ENCODE measurements around the gene TSPAN13.

TSPAN13 gene

DNA sequence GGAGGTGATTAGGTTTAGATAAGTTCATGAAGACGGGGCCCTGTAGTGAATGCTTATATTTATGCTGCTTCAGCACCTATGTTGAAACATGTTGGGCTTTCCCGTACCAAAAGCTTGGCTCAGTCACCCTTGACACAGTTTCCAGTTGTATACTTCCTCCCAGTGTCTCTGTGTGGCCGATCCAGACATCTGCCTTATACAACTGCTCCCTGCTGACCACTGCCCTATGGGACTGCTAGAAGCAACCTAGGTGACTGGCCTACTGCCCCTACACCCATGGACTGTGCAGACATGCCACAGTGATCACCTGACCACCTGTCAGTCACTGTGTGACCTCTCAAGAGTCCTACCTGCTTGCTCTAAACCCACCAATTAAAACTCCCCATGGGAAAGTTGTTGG is 22.6 kb upstream of the TSPAN13 start:
- no peaks in the 10 kb centered on the region for H3K4me1 Mint-ChIP-seq (ENCODE audit: low read depth)
- no peak overlapping the region for H3K4me3 Mint-ChIP-seq
- H3K9me3 Mint-ChIP-seq: no peaks in the 10 kb centered on the region
- H3K27ac Mint-ChIP-seq: no peak overlapping the region
- H3K27me3 Mint-ChIP-seq: no peaks in the 10 kb centered on the region
- H3K36me3 Mint-ChIP-seq (ENCODE audit: low read depth): no peaks in the 10 kb centered on the region
- no peak for DNase-seq

DNA sequence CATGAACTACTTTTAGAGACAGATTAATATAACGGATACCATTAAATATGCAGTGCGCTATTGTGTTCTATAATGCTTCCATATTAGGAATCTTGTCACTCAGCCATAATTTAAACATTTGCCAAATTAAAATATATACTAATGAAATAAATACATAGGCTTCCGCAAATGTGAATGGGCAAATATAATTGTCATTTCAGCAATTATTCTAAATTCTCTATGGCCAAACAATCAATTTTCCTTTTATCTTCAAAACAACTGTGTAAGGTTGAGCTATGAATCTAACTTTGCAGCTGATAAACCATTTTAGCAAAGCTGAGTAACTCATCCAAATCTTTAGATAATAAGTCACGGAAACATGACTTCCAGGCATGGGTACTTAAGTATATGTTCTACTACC is 20.7 kb upstream of the TSPAN13 start:
- Mint-ChIP-seq H3K4me1 (ENCODE audit: low read depth) (no peaks in the 10 kb centered on the region), H3K4me3 (no peak overlapping the region), H3K36me3 (ENCODE audit: low read depth) (no peaks in the 10 kb centered on the region), H3K27ac (no peak overlapping the region), H3K27me3 (no peaks in the 10 kb centered on the region), H3K9me3 (no peaks in the 10 kb centered on the region)
- DNase-seq: no peak

DNA sequence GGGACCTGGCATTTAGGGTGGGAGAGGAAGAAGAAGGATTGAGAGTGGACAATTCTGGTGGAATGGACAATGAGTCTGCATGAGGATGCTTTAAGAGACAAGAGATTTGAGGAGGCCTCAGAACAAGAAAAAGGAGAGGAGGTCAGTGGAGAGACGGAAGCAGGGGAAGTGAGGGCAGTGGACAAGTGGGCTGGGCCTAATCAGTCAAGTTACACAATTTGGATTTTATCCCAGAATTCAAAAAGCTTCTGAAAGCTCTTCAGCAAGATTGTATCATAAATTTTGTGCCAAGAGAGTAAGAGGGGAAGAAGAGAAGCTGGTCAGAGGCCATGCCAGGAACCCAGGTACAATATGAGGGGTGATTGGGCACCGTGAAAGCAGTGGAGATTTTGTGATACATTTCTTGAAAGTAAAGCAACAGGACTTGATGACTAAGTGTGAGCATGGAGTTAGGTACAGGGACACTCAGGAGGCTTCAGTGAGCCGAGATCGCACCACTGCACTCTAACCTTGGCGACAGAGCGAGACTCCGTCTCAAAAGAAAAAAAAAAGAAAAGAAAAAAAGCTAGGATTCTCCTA is 19.3 kb upstream of the TSPAN13 start:
- no peaks in the 10 kb centered on the region for H3K36me3 Mint-ChIP-seq (ENCODE audit: low read depth)
- no peaks in the 10 kb centered on the region for H3K27me3 Mint-ChIP-seq
- H3K9me3 Mint-ChIP-seq: no peaks in the 10 kb centered on the region
- DNase-seq: no peak
- no peak overlapping the region for H3K4me3 Mint-ChIP-seq
- no peak overlapping the region for H3K27ac Mint-ChIP-seq
- H3K4me1 Mint-ChIP-seq (ENCODE audit: low read depth): no peaks in the 10 kb centered on the region

GRCh38 chr7:16735020-16735419 is 18.5 kb upstream of the TSPAN13 start:
- Mint-ChIP-seq H3K4me3 (no peak overlapping the region), H3K27ac (no peak overlapping the region), H3K9me3 (no peaks in the 10 kb centered on the region)

DNA sequence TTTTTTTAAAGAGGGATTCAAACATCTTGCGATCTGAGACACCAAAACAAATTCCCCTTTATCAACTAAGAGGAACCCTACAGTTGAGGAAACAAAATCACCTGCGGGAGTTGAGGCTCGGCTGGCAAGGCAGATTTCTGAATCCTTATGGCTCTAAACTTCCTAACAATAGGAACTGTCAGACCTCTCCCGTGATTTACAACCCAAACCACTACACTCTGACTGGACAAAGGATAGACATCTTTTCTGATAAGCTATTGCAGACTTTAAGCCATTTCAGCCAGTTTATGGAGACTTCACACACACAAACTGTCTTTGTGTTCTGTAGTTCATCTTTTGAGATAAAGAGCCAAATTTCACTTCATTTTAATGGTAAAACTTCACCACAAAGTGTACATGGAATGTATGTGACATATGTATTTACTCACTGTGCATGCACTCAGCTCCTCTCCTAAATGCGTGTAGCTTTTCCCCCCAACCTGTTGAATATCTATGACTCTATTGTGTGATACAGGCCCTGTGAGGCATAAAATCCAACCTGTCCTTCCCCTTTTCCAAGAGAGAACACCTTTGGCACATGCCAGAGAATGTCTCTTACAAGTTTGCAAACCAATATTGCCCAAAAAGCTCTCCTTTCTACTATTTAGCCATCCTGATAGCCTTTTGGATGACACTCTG is 15.4 kb upstream of the TSPAN13 start:
- Mint-ChIP-seq H3K27me3 (no peaks in the 10 kb centered on the region), H3K9me3 (no peaks in the 10 kb centered on the region), H3K36me3 (ENCODE audit: low read depth) (no peaks in the 10 kb centered on the region), H3K4me1 (ENCODE audit: low read depth) (peaks cover 10% of the 10 kb centered on the region), H3K27ac (no peak overlapping the region), H3K4me3 (no peak overlapping the region)
- no peak for DNase-seq

More at GRCh38 chr7:16735020-16735419, 18.5 kb upstream of the TSPAN13 start:
- no peak for DNase-seq
- no peaks in the 10 kb centered on the region for H3K27me3 Mint-ChIP-seq
- H3K36me3 Mint-ChIP-seq (ENCODE audit: low read depth): no peaks in the 10 kb centered on the region
- H3K4me1 Mint-ChIP-seq (ENCODE audit: low read depth): peaks cover 3% of the 10 kb centered on the region

- no peaks in the 10 kb centered on the region for H3K36me3 Mint-ChIP-seq (ENCODE audit: low read depth)
- H3K4me1 Mint-ChIP-seq (ENCODE audit: low read depth): peaks cover 10% of the 10 kb centered on the region
- DNase-seq: no peak
- H3K9me3 Mint-ChIP-seq: no peaks in the 10 kb centered on the region
- H3K4me3 Mint-ChIP-seq: no peak overlapping the region
- no peaks in the 10 kb centered on the region for H3K27me3 Mint-ChIP-seq
- H3K27ac Mint-ChIP-seq: no peak overlapping the region
Observed at GRCh38 chr7:16739863-16740622, 13.5 kb upstream of the TSPAN13 start.

- H3K27ac Mint-ChIP-seq: no peak overlapping the region
Observed at GRCh38 chr7:16740623-16740953, 13.0 kb upstream of the TSPAN13 start.

GRCh38 chr7:16740996-16741395 is 12.6 kb upstream of the TSPAN13 start:
- DNase-seq: no peak
- Mint-ChIP-seq H3K27me3 (no peaks in the 10 kb centered on the region), H3K4me1 (ENCODE audit: low read depth) (peaks cover 10% of the 10 kb centered on the region), H3K9me3 (no peaks in the 10 kb centered on the region), H3K36me3 (ENCODE audit: low read depth) (no peaks in the 10 kb centered on the region), H3K4me3 (no peak overlapping the region), H3K27ac (no peak overlapping the region)

More at GRCh38 chr7:16740623-16740953, 13.0 kb upstream of the TSPAN13 start:
- DNase-seq: no peak
- H3K9me3 Mint-ChIP-seq: no peaks in the 10 kb centered on the region
- H3K4me1 Mint-ChIP-seq (ENCODE audit: low read depth): peaks cover 10% of the 10 kb centered on the region
- no peaks in the 10 kb centered on the region for H3K36me3 Mint-ChIP-seq (ENCODE audit: low read depth)
- H3K4me3 Mint-ChIP-seq: no peak overlapping the region
- H3K27me3 Mint-ChIP-seq: no peaks in the 10 kb centered on the region

- Mint-ChIP-seq H3K4me1 (ENCODE audit: low read depth) (peaks cover 10% of the 10 kb centered on the region), H3K27ac (no peak overlapping the region), H3K36me3 (ENCODE audit: low read depth) (no peaks in the 10 kb centered on the region), H3K27me3 (no peaks in the 10 kb centered on the region), H3K4me3 (no peak overlapping the region), H3K9me3 (no peaks in the 10 kb centered on the region)
- no peak for DNase-seq
Observed at GRCh38 chr7:16741676-16742075, 11.9 kb upstream of the TSPAN13 start.

DNA sequence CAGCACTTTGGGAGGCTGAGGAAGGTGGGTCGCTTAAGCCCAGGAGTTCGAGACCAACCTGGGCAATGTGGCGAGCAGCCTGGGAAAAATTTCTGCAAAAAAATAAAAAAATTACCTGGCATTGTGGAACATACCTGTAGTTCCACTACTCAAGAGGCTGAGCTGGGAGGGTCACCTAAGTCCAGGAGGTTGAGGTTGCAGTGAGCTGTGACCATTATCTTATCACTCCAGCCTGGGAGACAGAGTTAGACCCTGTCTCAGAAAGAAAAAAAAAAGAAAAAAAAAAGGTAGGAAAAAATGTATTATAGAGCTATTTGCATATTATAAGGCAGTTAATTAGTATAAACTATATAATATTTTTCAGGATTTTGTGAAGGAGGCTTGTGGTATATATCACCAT is 11.0 kb upstream of the TSPAN13 start:
- H3K4me3 Mint-ChIP-seq: no peak overlapping the region
- H3K36me3 Mint-ChIP-seq (ENCODE audit: low read depth): no peaks in the 10 kb centered on the region
- no peaks in the 10 kb centered on the region for H3K9me3 Mint-ChIP-seq
- no peak for DNase-seq
- peaks cover 10% of the 10 kb centered on the region for H3K4me1 Mint-ChIP-seq (ENCODE audit: low read depth)
- H3K27me3 Mint-ChIP-seq: no peaks in the 10 kb centered on the region
- no peak overlapping the region for H3K27ac Mint-ChIP-seq

GRCh38 chr7:16743236-16743635 is 10.3 kb upstream of the TSPAN13 start:
- no peaks in the 10 kb centered on the region for H3K27me3 Mint-ChIP-seq
- no peak for DNase-seq
- no peaks in the 10 kb centered on the region for H3K9me3 Mint-ChIP-seq
- H3K4me3 Mint-ChIP-seq: no peak overlapping the region
- H3K4me1 Mint-ChIP-seq (ENCODE audit: low read depth): peaks cover 10% of the 10 kb centered on the region
- no peaks in the 10 kb centered on the region for H3K36me3 Mint-ChIP-seq (ENCODE audit: low read depth)
- H3K27ac Mint-ChIP-seq: no peak overlapping the region

- Mint-ChIP-seq H3K27ac (no peak overlapping the region), H3K27me3 (peaks cover 4% of the 10 kb centered on the region), H3K4me1 (ENCODE audit: low read depth) (peaks cover 10% of the 10 kb centered on the region), H3K36me3 (ENCODE audit: low read depth) (no peaks in the 10 kb centered on the region), H3K9me3 (no peaks in the 10 kb centered on the region), H3K4me3 (no peak overlapping the region)
- no peak for DNase-seq
Observed at GRCh38 chr7:16744518-16745250, 8.9 kb upstream of the TSPAN13 start.

- Mint-ChIP-seq H3K4me3 (no peak overlapping the region), H3K9me3 (no peaks in the 10 kb centered on the region), H3K36me3 (ENCODE audit: low read depth) (no peaks in the 10 kb centered on the region)
Observed at GRCh38 chr7:16745645-16746044, 7.9 kb upstream of the TSPAN13 start.

GRCh38 chr7:16747102-16747501 is 6.5 kb upstream of the TSPAN13 start:
- Mint-ChIP-seq H3K27me3 (peaks cover 16% of the 10 kb centered on the region), H3K36me3 (ENCODE audit: low read depth) (no peaks in the 10 kb centered on the region)

More at GRCh38 chr7:16745645-16746044, 7.9 kb upstream of the TSPAN13 start:
- peaks cover under 1% of the 10 kb centered on the region for H3K4me1 Mint-ChIP-seq (ENCODE audit: low read depth)
- H3K27ac Mint-ChIP-seq: no peak overlapping the region
- H3K27me3 Mint-ChIP-seq: peaks cover 8% of the 10 kb centered on the region
- DNase-seq: no peak

More at GRCh38 chr7:16747102-16747501, 6.5 kb upstream of the TSPAN13 start:
- no peak overlapping the region for H3K27ac Mint-ChIP-seq
- H3K4me3 Mint-ChIP-seq: no peak overlapping the region
- DNase-seq: no peak
- H3K4me1 Mint-ChIP-seq (ENCODE audit: low read depth): no peaks in the 10 kb centered on the region
- H3K9me3 Mint-ChIP-seq: no peaks in the 10 kb centered on the region

Data from activated T-cell treated with anti-CD3 and anti-CD28 coated beads, Interleukin-2, amount 50 U/mL, for 24 hours (primary cell).